Astrocyte of the cerebellum (primary cell): ENCODE data around the gene ARMS2.

ENCODE experiments used
- DNase-seq: peaks from one replicate; pipeline ENCODE4 v3.0.0-alpha.2; 2011; ENCODE audit warnings: low read depth
- H3K4me3 ChIP-seq: 2 replicates; pipeline ENCODE4 v1.5.1; 2011; ENCODE audit warnings: mild to moderate bottlenecking, low read depth, low read length, moderate library complexity
- CTCF ChIP-seq: IDR thresholded peaks from 2 replicates; pipeline ENCODE4 v1.5.1; 2012; ENCODE audit warnings: low read length, low read depth, moderate library complexity, mild to moderate bottlenecking; ENCODE audit errors: missing control alignments
- in situ Hi-C: cut with HindIII; loops from 2 replicates; pipeline ENCODE4 v1.10.0; 2017; ENCODE audit warnings: low sequenced_read_pairs

The ARMS2 gene

DNA sequence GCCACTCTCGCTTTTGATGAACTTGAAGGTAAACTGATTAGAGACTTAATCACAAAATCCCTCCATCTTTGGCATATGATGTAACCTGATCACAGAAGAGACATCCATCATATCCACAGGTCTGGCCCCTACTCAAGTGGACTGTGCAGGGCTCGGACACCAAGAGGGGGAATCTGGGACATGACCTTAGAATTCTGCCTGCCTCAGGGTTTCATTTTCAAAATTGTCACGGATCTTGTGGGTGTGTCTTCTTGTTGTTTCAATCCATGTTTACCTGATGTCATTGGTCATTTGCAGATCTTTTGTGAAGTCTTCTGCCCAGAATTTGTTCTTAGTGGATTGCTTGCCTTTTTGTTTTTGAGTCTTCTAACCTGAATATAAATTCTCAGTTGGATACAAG, 5.9 kb upstream of the ARMS2 start:
- in situ Hi-C loops, result loop anchor here (25.0 kb wide), 1 partner anchor 286 kb away; no protein-coding TSS in a partner anchor
- TF ChIP-seq CTCF, result no peak
- H3K4me3 ChIP-seq, result no peak overlapping the region
- no peak for DNase-seq

GRCh38 chr10:122449153-122449552, 5.3 kb upstream of the ARMS2 start:
- no peak for DNase-seq
- no peak overlapping the region for H3K4me3 ChIP-seq
- in situ Hi-C loops, result loop anchor here (25.0 kb wide), 1 partner anchor 287 kb away; no protein-coding TSS in a partner anchor
- no peak for TF ChIP-seq CTCF

DNA sequence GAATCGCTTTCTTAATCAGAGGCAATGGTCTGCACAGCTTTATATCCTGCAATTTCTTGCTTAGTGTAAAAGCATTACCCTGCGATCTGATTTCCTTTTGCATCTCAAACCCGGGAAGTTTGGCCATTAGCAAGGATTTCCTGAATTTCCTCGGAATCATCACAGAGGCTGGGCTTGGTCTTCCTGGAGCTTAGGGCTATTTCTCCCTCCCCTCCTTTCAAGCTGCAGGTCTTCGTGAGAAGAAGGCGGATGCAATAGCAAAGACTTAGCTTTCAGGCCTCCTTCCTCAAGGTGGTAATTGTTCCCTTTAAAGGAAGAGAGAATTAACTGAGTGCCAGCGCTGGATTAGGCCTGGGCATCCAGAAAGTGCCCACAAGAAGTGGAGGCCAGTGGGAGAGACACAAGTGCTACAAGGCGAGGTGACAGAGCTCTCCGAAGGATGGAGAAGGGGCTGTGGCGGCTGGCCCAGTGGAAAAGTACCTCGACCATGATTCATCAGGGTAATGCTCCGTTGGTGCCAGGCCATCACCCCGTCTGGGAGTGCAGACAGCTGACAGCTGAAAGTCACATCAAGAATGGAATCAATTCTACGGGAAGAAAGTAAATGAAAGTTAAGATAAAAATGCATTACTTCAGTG, 4.0 kb upstream of the ARMS2 start:
- H3K4me3 ChIP-seq, result no peak overlapping the region
- TF ChIP-seq CTCF, result no peak
- DNase-seq, result no peak
- in situ Hi-C loops, result no loop called here

GRCh38 chr10:122454071-122454470, 382 bp upstream of the ARMS2 start:
- DNase-seq, result no peak
- no peak for TF ChIP-seq CTCF
- in situ Hi-C loops, result no loop called here

GRCh38 chr10:122455376-122456079, 1.1 kb downstream of the ARMS2 start:
- no peak for DNase-seq
- in situ Hi-C loops, result no loop called here
- no peak for TF ChIP-seq CTCF
- H3K4me3 ChIP-seq, result no peak overlapping the region

More at GRCh38 chr10:122454071-122454470, 382 bp upstream of the ARMS2 start:
- H3K4me3 ChIP-seq, result no peak overlapping the region

GRCh38 chr10:122457934-122458333, 3.5 kb downstream of the ARMS2 start:
- in situ Hi-C loops, result no loop called here

More at GRCh38 chr10:122457934-122458333, 3.5 kb downstream of the ARMS2 start:
- TF ChIP-seq CTCF, result no peak
- DNase-seq, result no peak
- H3K4me3 ChIP-seq, result no peak overlapping the region
